Activated naive CD8-positive, alpha-beta T cell treated with anti-CD3 and anti-CD28 coated beads, Interleukin-2, amount 10 ng/mL, durations not matched to agents 7 days and 5 days (primary cell): ENCODE results near the gene RAPH1. TPM values are rescaled to one million over a fixed set of nuclear protein-coding genes. Genes with fewer than 3 reads are reported as not detected.

Source experiments
- ATAC-seq: fragments of 150-1000 bp; cut with Tn5 transposase; one replicate; pipeline ENCODE4 v1.10.0; 2021; ENCODE audit warnings: low read depth, moderate library complexity
- POLR2A ChIA-PET: fragments of 350-600 bp; sonication (Branson Sonifier 250); formaldehyde crosslinking; loops from one replicate; lab custom pipeline; 2021; ENCODE audit warnings: antibody characterized with exemption; lab: Charles Lee
- DNase-seq: peaks from one replicate; pipeline ENCODE4 v3.0.0; 2021
- H3K27ac Mint-ChIP-seq: one replicate; pipeline ENCODE4 v1.8.0; 2022; ENCODE audit warnings: mild to moderate bottlenecking, mixed read lengths
- H3K27me3 Mint-ChIP-seq: one replicate; pipeline ENCODE4 v1.8.0; 2022; ENCODE audit warnings: mild to moderate bottlenecking, moderate library complexity, mixed read lengths
- H3K36me3 Mint-ChIP-seq: one replicate; pipeline ENCODE4 v1.8.0; 2021; ENCODE audit warnings: mild to moderate bottlenecking, mixed read lengths
- H3K4me1 Mint-ChIP-seq: one replicate; pipeline ENCODE4 v1.8.0; 2021; ENCODE audit warnings: mixed read lengths
- H3K4me3 Mint-ChIP-seq: one replicate; pipeline ENCODE4 v1.8.0; 2022; ENCODE audit warnings: mild to moderate bottlenecking, moderate library complexity, mixed read lengths
- H3K9me3 Mint-ChIP-seq: one replicate; pipeline ENCODE4 v1.8.0; 2021; ENCODE audit warnings: mixed read lengths
- total RNA-seq, 2 experiments: library from RNA; stranded (reverse); gene quantifications; one replicate each; pipeline ENCODE4 v1.2.3, GENCODE V29; 2021

RAPH1 gene
- total RNA-seq, 2 experiments from 2014 or later = 0.58 to 0.74 TPM

GRCh38 chr2:203453858-203454451 lies 81.1 kb downstream of the RAPH1 start:
- Mint-ChIP-seq H3K27me3 (no peaks in the 10 kb centered on the region), H3K9me3 (no peaks in the 10 kb centered on the region), H3K36me3 (no peaks in the 10 kb centered on the region), H3K4me1 (peaks cover 1% of the 10 kb centered on the region), H3K27ac (no peak overlapping the region), H3K4me3 (no peak overlapping the region)
- DNase-seq = no peak
- ATAC-seq = no peak
- POLR2A ChIA-PET = no interaction called here

DNA sequence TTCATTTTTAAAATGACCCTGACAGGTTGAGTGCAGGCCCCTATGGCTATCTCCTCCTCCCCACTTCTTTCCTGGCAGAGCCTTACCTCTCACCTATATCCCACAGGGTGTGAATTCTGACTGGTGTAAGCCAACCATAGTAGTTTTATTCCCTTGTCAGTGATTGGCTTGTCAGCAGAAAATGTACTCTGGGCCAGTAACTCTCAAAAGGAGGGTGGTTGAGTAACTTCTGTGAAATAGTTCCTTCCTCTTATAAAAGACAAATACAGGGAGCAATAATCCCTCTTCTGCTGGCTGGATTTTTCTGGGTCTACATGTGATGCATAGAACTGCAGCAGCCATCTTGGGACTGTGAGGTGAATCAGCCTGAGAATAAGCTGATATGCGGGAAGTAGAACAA lies 83.4 kb downstream of the RAPH1 start:
- H3K36me3 Mint-ChIP-seq = no peaks in the 10 kb centered on the region
- no peaks in the 10 kb centered on the region for H3K9me3 Mint-ChIP-seq
- DNase-seq (no peak), ATAC-seq (no peak)
- H3K27me3 Mint-ChIP-seq = no peaks in the 10 kb centered on the region
- POLR2A ChIA-PET = no interaction called here
- H3K4me1 Mint-ChIP-seq = peaks cover 3% of the 10 kb centered on the region
- no peak overlapping the region for H3K27ac Mint-ChIP-seq
- H3K4me3 Mint-ChIP-seq = no peak overlapping the region

- ATAC-seq (no peak), DNase-seq (no peak)
- no peak overlapping the region for H3K4me3 Mint-ChIP-seq
- H3K4me1 Mint-ChIP-seq = peaks cover 7% of the 10 kb centered on the region
- no peaks in the 10 kb centered on the region for H3K27me3 Mint-ChIP-seq
- POLR2A ChIA-PET = no interaction called here
- no peaks in the 10 kb centered on the region for H3K36me3 Mint-ChIP-seq
- H3K27ac Mint-ChIP-seq = no peak overlapping the region
- H3K9me3 Mint-ChIP-seq = no peaks in the 10 kb centered on the region
Measured at GRCh38 chr2:203451011-203451410, 84.1 kb downstream of the RAPH1 start.

GRCh38 chr2:203450561-203450960 lies 84.5 kb downstream of the RAPH1 start:
- H3K27me3 Mint-ChIP-seq = no peaks in the 10 kb centered on the region
- no peak overlapping the region for H3K27ac Mint-ChIP-seq
- no peak overlapping the region for H3K4me3 Mint-ChIP-seq
- no peak for ATAC-seq
- POLR2A ChIA-PET = no interaction called here
- H3K4me1 Mint-ChIP-seq = peaks cover 9% of the 10 kb centered on the region
- no peak for DNase-seq
- no peaks in the 10 kb centered on the region for H3K36me3 Mint-ChIP-seq
- no peaks in the 10 kb centered on the region for H3K9me3 Mint-ChIP-seq

DNA sequence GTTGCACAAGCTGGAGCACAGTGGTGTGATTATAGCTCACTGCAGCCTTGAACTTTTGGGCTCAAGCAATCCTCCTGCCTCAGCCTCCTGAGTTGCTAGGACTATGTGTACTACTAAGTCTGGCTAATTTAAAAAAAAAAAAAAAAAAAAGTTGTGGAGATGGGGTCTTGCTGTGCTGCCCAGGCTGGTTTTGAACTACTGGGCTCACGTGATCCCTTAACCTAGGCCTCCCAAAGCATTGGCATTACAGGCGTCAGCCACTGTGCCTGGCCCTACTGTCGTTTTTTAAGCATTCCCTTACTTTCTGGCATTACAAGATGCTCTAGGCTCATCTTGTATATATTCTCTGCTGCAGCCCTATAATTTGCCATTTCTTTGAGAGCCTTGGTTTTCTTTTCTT lies 88.3 kb downstream of the RAPH1 start:
- Mint-ChIP-seq H3K27me3 (no peaks in the 10 kb centered on the region), H3K36me3 (no peaks in the 10 kb centered on the region), H3K4me3 (no peak overlapping the region), H3K27ac (no peak overlapping the region), H3K4me1 (peaks cover 10% of the 10 kb centered on the region), H3K9me3 (no peaks in the 10 kb centered on the region)
- POLR2A ChIA-PET = interaction anchor here (0.6 kb wide), 1 partner anchor 51 kb away, joined by 3 read pairs; no protein-coding TSS in a partner anchor
- ATAC-seq = no peak
- DNase-seq = no peak

- Mint-ChIP-seq H3K9me3 (no peaks in the 10 kb centered on the region), H3K4me3 (no peak overlapping the region), H3K27me3 (no peaks in the 10 kb centered on the region), H3K36me3 (no peaks in the 10 kb centered on the region), H3K27ac (no peak overlapping the region), H3K4me1 (peaks cover 10% of the 10 kb centered on the region)
- no peak for DNase-seq
- ATAC-seq = no peak
- POLR2A ChIA-PET = interaction anchor here (0.6 kb wide), 1 partner anchor 51 kb away, joined by 3 read pairs; no protein-coding TSS in a partner anchor
Measured at GRCh38 chr2:203446071-203446481, 89.0 kb downstream of the RAPH1 start.

GRCh38 chr2:203444738-203445137 lies 90.4 kb downstream of the RAPH1 start:
- no peak for ATAC-seq
- no peaks in the 10 kb centered on the region for H3K36me3 Mint-ChIP-seq
- no peaks in the 10 kb centered on the region for H3K27me3 Mint-ChIP-seq
- H3K4me1 Mint-ChIP-seq = peaks cover 10% of the 10 kb centered on the region
- DNase-seq = no peak
- H3K27ac Mint-ChIP-seq = no peak overlapping the region
- POLR2A ChIA-PET = no interaction called here
- H3K9me3 Mint-ChIP-seq = no peaks in the 10 kb centered on the region
- H3K4me3 Mint-ChIP-seq = no peak overlapping the region

- Mint-ChIP-seq H3K9me3 (no peaks in the 10 kb centered on the region), H3K27me3 (no peaks in the 10 kb centered on the region), H3K36me3 (no peaks in the 10 kb centered on the region), H3K4me3 (no peak overlapping the region), H3K27ac (no peak overlapping the region), H3K4me1 (peaks cover 9% of the 10 kb centered on the region)
- no peak for ATAC-seq
- DNase-seq = no peak
- POLR2A ChIA-PET = no interaction called here
Measured at GRCh38 chr2:203442463-203442862, 92.6 kb downstream of the RAPH1 start.

GRCh38 chr2:203441463-203441862 lies 93.6 kb downstream of the RAPH1 start:
- POLR2A ChIA-PET = no interaction called here
- ATAC-seq (no peak), DNase-seq (no peak)
- Mint-ChIP-seq H3K4me1 (peaks cover 9% of the 10 kb centered on the region), H3K36me3 (no peaks in the 10 kb centered on the region), H3K27ac (no peak overlapping the region), H3K4me3 (no peak overlapping the region), H3K9me3 (no peaks in the 10 kb centered on the region), H3K27me3 (no peaks in the 10 kb centered on the region)

GRCh38 chr2:203440671-203441070 lies 94.4 kb downstream of the RAPH1 start:
- no peak overlapping the region for H3K27ac Mint-ChIP-seq
- H3K9me3 Mint-ChIP-seq = no peaks in the 10 kb centered on the region
- ATAC-seq (no peak), DNase-seq (no peak)
- H3K27me3 Mint-ChIP-seq = no peaks in the 10 kb centered on the region
- peaks cover 3% of the 10 kb centered on the region for H3K4me1 Mint-ChIP-seq
- no peak overlapping the region for H3K4me3 Mint-ChIP-seq
- POLR2A ChIA-PET = no interaction called here
- H3K36me3 Mint-ChIP-seq = no peaks in the 10 kb centered on the region

DNA sequence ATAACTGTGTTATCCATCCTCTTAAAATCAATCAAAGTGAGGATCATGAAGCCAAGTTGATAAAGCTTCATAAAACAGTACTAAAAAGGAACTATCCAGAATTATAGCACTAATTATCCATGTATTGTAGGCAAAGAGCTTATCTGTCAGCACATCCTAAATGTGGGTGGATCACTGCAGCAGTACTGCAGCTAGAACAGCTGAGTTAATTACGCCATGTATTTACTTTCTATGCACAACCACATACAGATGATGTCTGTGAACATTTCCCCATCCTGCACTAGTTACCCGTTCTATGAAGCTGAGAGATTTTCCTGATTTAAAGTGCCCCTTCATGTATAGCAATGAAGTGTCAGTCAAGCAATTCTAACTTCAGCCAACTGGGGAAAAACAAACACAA lies 96.6 kb downstream of the RAPH1 start:
- POLR2A ChIA-PET = no interaction called here
- no peak overlapping the region for H3K27ac Mint-ChIP-seq
- H3K27me3 Mint-ChIP-seq = no peaks in the 10 kb centered on the region

GRCh38 chr2:203437511-203437910 lies 97.6 kb downstream of the RAPH1 start:
- no peak for ATAC-seq
- POLR2A ChIA-PET = no interaction called here
- H3K27me3 Mint-ChIP-seq = no peaks in the 10 kb centered on the region
- H3K27ac Mint-ChIP-seq = no peak overlapping the region
- H3K4me1 Mint-ChIP-seq = peaks cover 1% of the 10 kb centered on the region
- H3K36me3 Mint-ChIP-seq = no peaks in the 10 kb centered on the region
- DNase-seq = no peak
- no peak overlapping the region for H3K4me3 Mint-ChIP-seq
- H3K9me3 Mint-ChIP-seq = no peaks in the 10 kb centered on the region

More for the DNA sequence above, 96.6 kb downstream of the RAPH1 start:
- Mint-ChIP-seq H3K4me3 (no peak overlapping the region), H3K36me3 (no peaks in the 10 kb centered on the region), H3K4me1 (peaks cover 1% of the 10 kb centered on the region), H3K9me3 (no peaks in the 10 kb centered on the region)
- DNase-seq (no peak), ATAC-seq (no peak)

- DNase-seq (no peak), ATAC-seq (no peak)
- H3K27ac Mint-ChIP-seq = no peak overlapping the region
- peaks cover 2% of the 10 kb centered on the region for H3K36me3 Mint-ChIP-seq
- H3K27me3 Mint-ChIP-seq = no peaks in the 10 kb centered on the region
- no peaks in the 10 kb centered on the region for H3K9me3 Mint-ChIP-seq
- POLR2A ChIA-PET = no interaction called here
- peaks cover 1% of the 10 kb centered on the region for H3K4me1 Mint-ChIP-seq
- no peak overlapping the region for H3K4me3 Mint-ChIP-seq
Measured at GRCh38 chr2:203436496-203436895, 98.6 kb downstream of the RAPH1 start.

- Mint-ChIP-seq H3K36me3 (peaks cover 7% of the 10 kb centered on the region), H3K27me3 (no peaks in the 10 kb centered on the region), H3K4me1 (no peaks in the 10 kb centered on the region), H3K27ac (no peak overlapping the region), H3K9me3 (no peaks in the 10 kb centered on the region), H3K4me3 (no peak overlapping the region)
- ATAC-seq (no peak), DNase-seq (no peak)
- POLR2A ChIA-PET = no interaction called here
Measured at GRCh38 chr2:203432811-203433210, 102.3 kb downstream of the RAPH1 start.
